H9 (cell line): Measurements from ENCODE around the gene CROCC. TPM values are rescaled to one million over a fixed set of nuclear protein-coding genes. Genes with fewer than 3 reads are reported as not detected.

Source experiments
- DNase-seq: peaks from one replicate; pipeline ENCODE4 v3.0.0-alpha.2; 2017
- H2AFZ ChIP-seq: one replicate; pipeline ENCODE4 v1.6.1; 2013; ENCODE audit warnings: mild to moderate bottlenecking, low read length, control low read depth, moderate library complexity
- H2AK5ac ChIP-seq: 2 replicates; pipeline ENCODE4 v1.6.1; 2013; ENCODE audit warnings: low read length, control low read depth, mixed read lengths; ENCODE audit not compliant: insufficient read length
- H2BK120ac ChIP-seq: one replicate; pipeline ENCODE4 v1.6.1; 2013; ENCODE audit warnings: low read depth, mild to moderate bottlenecking, low read length, control low read depth, inconsistent platforms; ENCODE audit not compliant: poor library complexity, severe bottlenecking
- H2BK12ac ChIP-seq: 2 replicates; pipeline ENCODE4 v1.6.1; 2013; ENCODE audit warnings: low read length, control low read depth, mixed read lengths, low read depth; ENCODE audit not compliant: insufficient read length
- H2BK15ac ChIP-seq: 2 replicates; pipeline ENCODE4 v1.6.1; 2013; ENCODE audit warnings: low read depth, low read length, control low read depth
- H2BK20ac ChIP-seq: one replicate; pipeline ENCODE4 v1.6.1; 2013; ENCODE audit warnings: low read depth, mild to moderate bottlenecking, low read length, control low read depth, inconsistent platforms; ENCODE audit not compliant: poor library complexity, severe bottlenecking
- H2BK5ac ChIP-seq: 2 replicates; pipeline ENCODE4 v1.6.1; 2013; ENCODE audit warnings: low read length, control low read depth, mixed read lengths; ENCODE audit not compliant: insufficient read length
- H3K14ac ChIP-seq: 2 replicates; pipeline ENCODE4 v1.6.1; 2013; ENCODE audit warnings: low read length, control low read depth; ENCODE audit not compliant: insufficient read depth
- H3K18ac ChIP-seq: 2 replicates; pipeline ENCODE4 v1.6.1; 2013; ENCODE audit warnings: low read depth, mild to moderate bottlenecking, mixed read lengths, low read length, control low read depth; ENCODE audit not compliant: insufficient read length
- H3K23ac ChIP-seq: 2 replicates; pipeline ENCODE4 v1.6.1; 2013; ENCODE audit warnings: low read length, control low read depth, mixed read lengths, low read depth; ENCODE audit not compliant: insufficient read length
- H3K23me2 ChIP-seq: 2 replicates; pipeline ENCODE4 v1.6.1; 2013; ENCODE audit warnings: low read depth, mild to moderate bottlenecking, mixed read lengths, low read length, control low read depth; ENCODE audit not compliant: insufficient read length, poor library complexity, severe bottlenecking
- H3K27ac ChIP-seq: 2 replicates; pipeline ENCODE4 v1.5.1; 2013; ENCODE audit warnings: low read length, control low read depth, mixed read lengths, low read depth; ENCODE audit not compliant: insufficient read length
- H3K27me3 ChIP-seq: 2 replicates; pipeline ENCODE4 v1.6.1; 2013; ENCODE audit warnings: low read length, control low read depth, inconsistent platforms; ENCODE audit not compliant: insufficient read depth
- H3K4ac ChIP-seq: 2 replicates; pipeline ENCODE4 v1.6.1; 2013; ENCODE audit warnings: low read depth, mild to moderate bottlenecking, control low read depth, inconsistent platforms, low read length, moderate library complexity
- H3K4me1 ChIP-seq: 2 replicates; pipeline ENCODE4 v1.6.1; 2013; ENCODE audit warnings: low read length, control low read depth, inconsistent platforms; ENCODE audit not compliant: insufficient read depth
- H3K4me2 ChIP-seq: 2 replicates; pipeline ENCODE4 v1.6.1; 2013; ENCODE audit warnings: low read length, control low read depth, mixed read lengths; ENCODE audit not compliant: insufficient read length, insufficient read depth
- H3K56ac ChIP-seq: 2 replicates; pipeline ENCODE4 v1.6.1; 2013; ENCODE audit warnings: low read depth, mild to moderate bottlenecking, mixed read lengths, low read length, control low read depth; ENCODE audit not compliant: insufficient read length
- H3K79me1 ChIP-seq: 2 replicates; pipeline ENCODE4 v1.6.1; 2013; ENCODE audit warnings: low read depth, mild to moderate bottlenecking, moderate library complexity, low read length, control low read depth, inconsistent platforms; ENCODE audit not compliant: insufficient read depth, poor library complexity, severe bottlenecking
- H3K79me2 ChIP-seq: 2 replicates; pipeline ENCODE4 v1.6.1; 2013; ENCODE audit warnings: low read length, control low read depth, inconsistent platforms; ENCODE audit not compliant: insufficient read depth
- H3K9ac ChIP-seq: 2 replicates; pipeline ENCODE4 v1.6.1; 2013; ENCODE audit warnings: low read length, control low read depth, mixed read lengths; ENCODE audit not compliant: insufficient read length; ENCODE audit errors: extremely low read depth
- H3K9me3 ChIP-seq: one replicate; pipeline ENCODE4 v1.6.1; 2013; ENCODE audit warnings: low read depth, low read length, inconsistent platforms; ENCODE audit not compliant: control insufficient read depth
- H3T11ph ChIP-seq: one replicate; pipeline ENCODE4 v1.6.1; 2013; ENCODE audit warnings: mild to moderate bottlenecking, low read length, control low read depth, inconsistent platforms
- H4K20me1 ChIP-seq: one replicate; pipeline ENCODE4 v1.6.1; 2013; ENCODE audit not compliant: control insufficient read depth, insufficient read length, insufficient read depth
- H4K5ac ChIP-seq: 2 replicates; pipeline ENCODE4 v1.6.1; 2013; ENCODE audit warnings: low read depth, mild to moderate bottlenecking, mixed read lengths, low read length, control low read depth; ENCODE audit not compliant: insufficient read length
- H4K8ac ChIP-seq: replicated peaks from 2 replicates; pipeline ENCODE4 v1.6.1; 2013; ENCODE audit warnings: low read length, control low read depth, mixed read lengths, low read depth; ENCODE audit not compliant: insufficient read length
- H4K91ac ChIP-seq: 2 replicates; pipeline ENCODE4 v1.6.1; 2013; ENCODE audit warnings: low read depth, mild to moderate bottlenecking, moderate library complexity, mixed read lengths, low read length, control low read depth; ENCODE audit not compliant: insufficient read length
- H3K27ac Mint-ChIP-seq, 3 experiments: 2 replicates in 2 of 3; 3 replicates in 1 of 3; pipeline ENCODE4 v1.8.0; 2020 to 2021; ENCODE audit warnings: mixed read lengths in 3 of 3, mild to moderate bottlenecking in 1 of 3, moderate library complexity in 1 of 3
- H3K27me3 Mint-ChIP-seq: 2 replicates; pipeline ENCODE4 v1.8.0; 2021; ENCODE audit warnings: low read depth, mild to moderate bottlenecking, moderate library complexity, mixed read lengths
- H3K36me3 Mint-ChIP-seq, 3 experiments: 2 replicates in 2 of 3; 3 replicates in 1 of 3; pipeline ENCODE4 v1.8.0; 2020 to 2021; ENCODE audit warnings: low read depth in 3 of 3, mixed read lengths in 3 of 3; ENCODE audit not compliant: insufficient read depth in 1 of 3
- H3K4me1 Mint-ChIP-seq, 2 experiments: 2 replicates each; pipeline ENCODE4 v1.8.0; 2020; ENCODE audit warnings: mixed read lengths in 2 of 2
- H3K4me3 Mint-ChIP-seq, 2 experiments: 2 replicates in 1 of 2; 3 replicates in 1 of 2; pipeline ENCODE4 v1.8.0; 2020 to 2021; ENCODE audit warnings: mild to moderate bottlenecking in 2 of 2, mixed read lengths in 2 of 2, moderate library complexity in 1 of 2
- H3K9me3 Mint-ChIP-seq, 2 experiments: 2 replicates in 1 of 2; 3 replicates in 1 of 2; pipeline ENCODE4 v1.8.0; 2020; ENCODE audit warnings: mild to moderate bottlenecking in 2 of 2, mixed read lengths in 2 of 2, moderate library complexity in 1 of 2
- WGBS: extraction: QIAGEN DNeasy Blood & Tissue Kit; methylation state at CpG from one replicate; pipeline ENCODE4 v1.1.7; 2013; ENCODE audit warnings: missing lambda C conversion rate, low lambda C conversion rate, mixed read lengths; ENCODE audit not compliant: insufficient read length; ENCODE audit errors: extremely low coverage; 5-methylcytosine and 5-hydroxymethylcytosine counted together
- total RNA-seq: library from RNA; stranded (reverse); gene quantifications from 2 replicates; pipeline ENCODE4 v1.2.1, GENCODE V29; 2021
- TF ChIP-seq, protein P1 (sequence below): fragments of 200-600 bp; sonication (generic); conservative IDR thresholded peaks from 3 replicates; pipeline ENCODE4 v1.8.0; 2021; ENCODE audit warnings: antibody characterized with exemption, mild to moderate bottlenecking

The CROCC gene
- total RNA-seq, 1 experiment from 2014 or later, result 40.7 TPM

DNA sequence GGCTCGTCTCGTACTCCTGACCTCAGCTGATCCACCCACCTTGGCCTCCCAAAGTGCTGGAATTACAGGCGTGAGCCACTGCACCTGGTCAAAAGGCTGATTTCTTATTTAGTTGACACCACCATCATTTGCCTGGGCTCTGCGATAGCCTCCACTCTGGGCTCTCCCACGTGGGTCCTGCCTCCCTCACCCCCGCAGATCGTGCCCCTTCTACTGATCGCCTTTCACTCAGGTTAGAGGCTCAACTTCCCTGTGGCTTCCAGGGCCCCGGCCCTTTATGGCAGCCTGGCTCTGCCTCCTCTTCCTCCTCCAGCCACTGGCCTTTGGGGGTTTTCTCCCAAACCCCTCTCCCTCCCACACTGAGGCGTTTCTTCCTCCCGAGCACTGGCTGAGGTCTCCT is 61.2 kb downstream of the CROCC start:
- WGBS, result no CpG with 5 or more reads among the region's 11 CpGs
- no peak overlapping the region for H3K23ac ChIP-seq
- no peak overlapping the region for H4K8ac ChIP-seq
- H3K79me1 ChIP-seq, result no peaks in the 10 kb centered on the region
- DNase-seq, result no peak
- H2AK5ac ChIP-seq, result no peak overlapping the region
- H3K27me3 ChIP-seq, result no peaks in the 10 kb centered on the region
- H2BK15ac ChIP-seq, result no peak overlapping the region
- Mint-ChIP-seq H3K4me1 (peaks cover 21 to 35% of the 10 kb centered on the region in 2 experiments), H3K27me3 (peaks cover 9% of the 10 kb centered on the region), H3K9me3 (no peaks in the 10 kb centered on the region), H3K4me3 (peak overlapping the region in 1 of 2 experiments; percentile 21; a peak in 1 of 5 replicates), H3K27ac (peak overlapping the region; percentile 4 to 40 (median 34); a peak in 4 of 7 replicates), H3K36me3 (peaks cover 4 to 12% (median 11%) of the 10 kb centered on the region in 3 experiments; a peak in 5 of 7 replicates)
- TF ChIP-seq, protein P1, sequence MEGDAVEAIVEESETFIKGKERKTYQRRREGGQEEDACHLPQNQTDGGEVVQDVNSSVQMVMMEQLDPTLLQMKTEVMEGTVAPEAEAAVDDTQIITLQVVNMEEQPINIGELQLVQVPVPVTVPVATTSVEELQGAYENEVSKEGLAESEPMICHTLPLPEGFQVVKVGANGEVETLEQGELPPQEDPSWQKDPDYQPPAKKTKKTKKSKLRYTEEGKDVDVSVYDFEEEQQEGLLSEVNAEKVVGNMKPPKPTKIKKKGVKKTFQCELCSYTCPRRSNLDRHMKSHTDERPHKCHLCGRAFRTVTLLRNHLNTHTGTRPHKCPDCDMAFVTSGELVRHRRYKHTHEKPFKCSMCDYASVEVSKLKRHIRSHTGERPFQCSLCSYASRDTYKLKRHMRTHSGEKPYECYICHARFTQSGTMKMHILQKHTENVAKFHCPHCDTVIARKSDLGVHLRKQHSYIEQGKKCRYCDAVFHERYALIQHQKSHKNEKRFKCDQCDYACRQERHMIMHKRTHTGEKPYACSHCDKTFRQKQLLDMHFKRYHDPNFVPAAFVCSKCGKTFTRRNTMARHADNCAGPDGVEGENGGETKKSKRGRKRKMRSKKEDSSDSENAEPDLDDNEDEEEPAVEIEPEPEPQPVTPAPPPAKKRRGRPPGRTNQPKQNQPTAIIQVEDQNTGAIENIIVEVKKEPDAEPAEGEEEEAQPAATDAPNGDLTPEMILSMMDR, result no peak
- no peak overlapping the region for H2BK120ac ChIP-seq
- H3K9ac ChIP-seq, result no peak overlapping the region
- H4K5ac ChIP-seq, result no peak overlapping the region
- H3K27ac ChIP-seq, result no peak overlapping the region
- H4K20me1 ChIP-seq, result no peaks in the 10 kb centered on the region
- H3K9me3 ChIP-seq, result no peaks in the 10 kb centered on the region
- no peak overlapping the region for H2AFZ ChIP-seq
- no peak overlapping the region for H2BK12ac ChIP-seq
- H3K4me2 ChIP-seq, result no peak overlapping the region
- H3K79me2 ChIP-seq, result no peaks in the 10 kb centered on the region; the same call in 1 of the 2 replicates
- no peak overlapping the region for H3T11ph ChIP-seq
- H3K4me1 ChIP-seq, result no peaks in the 10 kb centered on the region; the same call in 1 of the 2 replicates
- no peak overlapping the region for H3K18ac ChIP-seq
- H3K56ac ChIP-seq, result no peak overlapping the region
- no peak overlapping the region for H4K91ac ChIP-seq
- peaks cover 11% of the 10 kb centered on the region for H3K23me2 ChIP-seq
- no peak overlapping the region for H2BK5ac ChIP-seq
- H3K14ac ChIP-seq, result no peak overlapping the region
- H3K4ac ChIP-seq, result no peak overlapping the region
- no peak overlapping the region for H2BK20ac ChIP-seq
